T-helper 2 cell treated with Interferon-gamma antibody and Interleukin-4, amounts not matched to agents 100 ng/mL and 5 ng/mL, for 36 hours (primary cell): ENCODE data around the gene GNB5. TPM values are rescaled to one million over a fixed set of nuclear protein-coding genes. Genes with fewer than 3 reads are reported as not detected.
"Not testable (repeated sequence)": the region's sequence is repeated elsewhere in the genome, so short reads cannot be mapped to it uniquely, and the experiment has no call there.

Source experiments
- intact Hi-C: fragments of 100-400 bp; cut with micrococcal nuclease; formaldehyde crosslinking; loops from one replicate; pipeline ENCODE4 v1.15.1; 2023
- total RNA-seq: library from RNA; stranded (reverse); gene quantifications from 2 replicates; pipeline ENCODE4 v1.2.3, GENCODE V29; 2022

The GNB5 gene
- total RNA-seq, 1 donor from 2014 or later: 44.8 TPM

DNA sequence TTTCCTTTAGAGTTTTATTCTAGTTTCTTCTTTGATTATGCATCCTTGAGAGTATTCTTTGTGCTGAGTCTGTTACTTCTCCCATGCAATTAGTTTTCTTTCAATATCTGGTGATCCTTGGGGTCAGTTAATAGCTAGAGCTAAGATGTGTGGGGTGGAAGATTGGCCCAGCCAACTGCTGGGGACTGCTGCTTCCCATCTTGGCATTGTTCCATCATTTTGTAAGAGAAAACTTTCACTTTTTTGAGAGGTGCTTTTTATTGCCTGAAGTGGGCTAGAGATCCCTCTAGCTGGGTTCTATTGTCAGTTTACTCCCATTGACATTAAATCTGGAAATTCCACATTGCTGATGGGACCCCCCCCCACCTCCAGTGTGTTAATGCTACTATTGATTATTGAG, 94.0 kb downstream of the GNB5 start:
- intact Hi-C loops: no loop called here

DNA sequence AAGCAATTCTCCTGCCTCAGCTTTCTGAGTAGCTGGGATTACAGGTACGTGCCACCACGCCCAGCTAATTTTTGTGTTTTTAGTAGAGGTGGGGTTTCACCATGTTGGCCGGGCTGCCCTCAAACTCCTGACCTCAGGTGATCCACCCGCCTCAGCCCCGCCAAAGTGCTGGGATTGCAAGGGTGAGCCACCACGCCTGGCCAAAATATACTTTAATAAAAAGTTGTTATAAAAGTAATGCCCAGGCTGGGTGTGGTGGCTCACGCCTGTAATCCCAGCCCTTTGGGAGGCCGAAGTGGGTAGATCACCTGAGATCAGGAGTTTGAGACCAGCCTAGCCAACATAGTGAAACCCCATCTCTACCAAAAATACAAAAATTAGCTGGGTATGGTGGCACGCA, 94.7 kb downstream of the GNB5 start:
- intact Hi-C loops: not testable (repeated sequence)

DNA sequence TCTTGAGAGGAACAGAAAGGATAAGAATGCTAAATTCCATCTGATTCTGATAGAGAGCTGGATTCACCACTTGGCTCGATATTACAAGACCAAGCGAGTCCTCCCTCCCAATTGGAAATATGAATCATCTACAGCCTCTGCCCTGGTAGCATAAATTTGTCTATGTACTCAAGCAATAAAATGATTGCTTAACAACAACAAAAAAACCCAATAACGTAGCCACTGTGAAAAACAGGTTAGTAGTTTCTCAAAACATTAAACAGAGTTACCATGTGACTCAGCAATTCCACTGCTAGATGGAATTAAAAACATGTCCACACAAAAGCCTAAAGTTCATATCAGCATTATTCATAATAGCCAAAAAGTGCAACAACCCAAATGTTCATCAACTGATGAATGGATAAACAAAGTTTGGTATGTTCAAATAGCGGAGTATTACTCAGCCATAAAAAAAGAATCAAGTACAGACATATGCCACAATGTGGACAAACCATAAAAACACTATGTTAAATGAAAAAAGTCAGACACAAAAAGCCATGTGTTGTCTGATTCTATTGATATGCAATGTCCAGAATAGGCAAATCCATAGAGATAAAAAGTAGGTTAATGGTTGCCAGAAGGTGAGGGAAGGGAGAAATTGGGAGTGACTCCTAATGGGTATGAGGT, 95.5 kb downstream of the GNB5 start:
- intact Hi-C loops: no loop called here

GRCh38 chr15:52094811-52095584, 96.2 kb downstream of the GNB5 start:
- intact Hi-C loops: no loop called here

DNA sequence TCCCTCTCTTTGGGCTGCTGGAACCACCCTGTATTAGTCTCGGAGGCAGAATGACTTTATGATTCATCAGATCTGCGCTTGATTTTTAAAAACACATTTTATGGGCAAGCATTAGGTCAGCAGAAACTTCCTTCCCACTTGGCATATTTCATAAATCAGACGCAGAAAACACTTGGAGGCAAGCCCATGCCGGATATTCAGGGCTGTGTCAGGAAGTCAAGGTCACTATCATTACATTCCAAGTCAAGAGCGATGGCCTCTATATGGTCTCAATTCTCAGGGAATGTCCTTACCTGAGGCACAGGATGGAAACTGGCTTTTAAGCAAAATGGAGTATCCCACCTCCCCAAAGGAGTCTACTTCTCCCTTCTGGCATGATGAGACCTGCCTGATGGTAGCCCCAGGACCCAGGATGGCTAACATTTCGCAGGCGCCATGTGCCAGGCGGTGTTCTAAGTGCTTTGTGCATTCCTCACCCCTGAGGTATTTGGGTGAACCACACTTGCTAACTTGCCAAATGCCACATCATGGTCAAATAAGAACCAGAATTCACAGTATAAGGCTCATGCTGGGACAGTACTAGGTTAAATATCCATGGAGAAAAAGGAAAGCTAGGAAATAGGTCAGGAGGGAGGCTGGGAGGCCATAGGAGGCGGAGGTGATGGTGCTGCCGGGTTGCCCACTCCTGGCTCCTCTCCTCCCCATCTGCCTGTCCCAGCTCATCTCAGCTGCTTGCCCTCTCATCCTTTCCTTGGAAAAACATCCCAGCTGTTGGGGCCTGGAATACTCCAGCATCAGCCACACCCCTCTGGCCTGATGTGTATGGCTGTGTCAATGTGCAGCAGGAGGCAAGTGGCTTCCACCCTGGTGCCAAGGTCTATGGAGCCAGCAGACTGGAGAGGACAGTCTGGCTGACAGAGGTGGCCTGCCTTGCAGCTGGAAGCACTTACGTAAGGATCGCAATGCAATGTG, 97.4 kb downstream of the GNB5 start:
- intact Hi-C loops: no loop called here

DNA sequence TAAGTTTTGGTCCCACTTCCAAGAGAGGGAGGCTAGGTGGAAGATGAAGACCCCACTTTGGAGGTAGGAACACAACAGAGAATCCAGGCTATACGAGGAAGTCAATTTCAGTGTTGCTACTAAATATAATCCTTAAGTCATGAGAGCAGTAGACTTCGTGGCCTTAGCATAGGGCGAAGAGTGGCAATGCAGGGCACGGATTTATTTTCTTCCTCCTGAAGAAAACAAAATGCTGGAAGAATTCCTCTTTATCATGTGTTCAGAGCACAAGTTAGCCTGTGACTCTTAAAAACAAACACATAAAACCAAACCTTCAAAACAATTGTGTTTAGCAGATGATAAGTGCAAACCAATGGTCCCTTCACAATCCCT, 98.0 kb downstream of the GNB5 start:
- intact Hi-C loops: no loop called here

DNA sequence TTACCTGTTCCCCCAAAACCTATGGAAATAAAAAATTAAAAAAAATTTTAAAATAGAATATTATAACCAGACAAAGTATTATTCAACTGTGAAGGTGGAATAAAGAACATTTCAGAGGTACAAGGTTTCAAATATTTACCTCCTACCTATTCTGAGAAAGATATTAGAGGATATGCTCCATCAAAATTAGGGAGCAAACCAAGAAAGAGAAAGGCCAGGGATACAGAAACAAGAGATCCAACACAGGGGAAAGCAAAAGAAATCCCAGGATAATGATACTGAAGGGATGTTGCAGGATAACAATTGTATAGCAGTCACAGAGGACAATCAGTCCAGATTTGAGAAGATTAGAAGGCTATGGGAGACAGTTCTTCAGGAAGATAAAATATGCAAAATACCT, 101.0 kb downstream of the GNB5 start:
- intact Hi-C loops: no loop called here

- intact Hi-C loops: no loop called here
Observed at GRCh38 chr15:52086011-52086786, 105.0 kb downstream of the GNB5 start.

DNA sequence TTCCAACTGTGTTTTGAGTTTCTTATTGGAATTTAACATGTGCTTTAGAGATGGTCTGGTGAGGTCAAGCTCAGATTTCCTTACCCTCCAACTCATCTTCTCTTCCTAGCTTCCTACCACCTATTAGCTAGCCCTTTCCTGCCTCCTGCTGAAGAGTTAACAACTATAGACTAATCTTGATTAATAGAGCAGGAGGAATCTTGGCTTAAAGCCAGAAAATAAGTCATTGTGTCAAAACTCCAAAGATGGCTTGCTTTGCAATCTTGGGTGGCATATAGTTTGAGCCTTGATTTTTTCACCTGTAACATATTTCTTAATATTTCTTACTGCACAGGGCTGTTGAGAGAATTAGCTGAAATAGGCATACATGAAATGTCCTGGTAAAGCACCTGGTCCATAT, 105.9 kb downstream of the GNB5 start:
- intact Hi-C loops: no loop called here

DNA sequence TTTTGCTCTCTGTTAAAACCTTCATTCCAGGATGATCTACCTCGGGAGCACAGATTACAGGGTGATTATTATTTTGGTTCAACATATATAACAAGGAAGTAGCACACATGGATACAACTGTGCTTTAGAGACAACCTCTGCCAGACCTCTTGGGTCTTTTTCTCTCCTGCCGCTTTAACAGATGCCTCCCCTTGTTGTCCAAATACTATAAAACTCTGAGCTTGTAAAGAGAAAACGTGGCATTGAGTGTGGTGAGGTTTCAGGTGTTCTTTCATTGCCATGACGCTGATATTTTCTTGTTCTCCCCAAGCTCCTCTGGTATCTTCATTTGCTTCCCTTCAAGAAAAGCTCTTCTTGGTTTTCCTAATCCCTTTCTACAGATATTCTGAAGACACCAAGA, 107.6 kb downstream of the GNB5 start:
- intact Hi-C loops: loop anchor here (5.0 kb wide), 1 partner anchor 36 kb away; no protein-coding TSS in a partner anchor

- intact Hi-C loops: loop anchor here (5.0 kb wide), 1 partner anchor 36 kb away; no protein-coding TSS in a partner anchor
Observed at GRCh38 chr15:52083037-52083359, 108.2 kb downstream of the GNB5 start.

- intact Hi-C loops: loop anchor here (5.0 kb wide), 1 partner anchor 35 kb away; no protein-coding TSS in a partner anchor
Observed at GRCh38 chr15:52082197-52083036, 108.8 kb downstream of the GNB5 start.

GRCh38 chr15:52080706-52081392, 110.3 kb downstream of the GNB5 start:
- intact Hi-C loops: loop anchor here (5.0 kb wide), 1 partner anchor 34 kb away; no protein-coding TSS in a partner anchor

GRCh38 chr15:52080031-52080430, 111.2 kb downstream of the GNB5 start:
- intact Hi-C loops: loop anchor here (5.0 kb wide), 1 partner anchor 33 kb away; no protein-coding TSS in a partner anchor

DNA sequence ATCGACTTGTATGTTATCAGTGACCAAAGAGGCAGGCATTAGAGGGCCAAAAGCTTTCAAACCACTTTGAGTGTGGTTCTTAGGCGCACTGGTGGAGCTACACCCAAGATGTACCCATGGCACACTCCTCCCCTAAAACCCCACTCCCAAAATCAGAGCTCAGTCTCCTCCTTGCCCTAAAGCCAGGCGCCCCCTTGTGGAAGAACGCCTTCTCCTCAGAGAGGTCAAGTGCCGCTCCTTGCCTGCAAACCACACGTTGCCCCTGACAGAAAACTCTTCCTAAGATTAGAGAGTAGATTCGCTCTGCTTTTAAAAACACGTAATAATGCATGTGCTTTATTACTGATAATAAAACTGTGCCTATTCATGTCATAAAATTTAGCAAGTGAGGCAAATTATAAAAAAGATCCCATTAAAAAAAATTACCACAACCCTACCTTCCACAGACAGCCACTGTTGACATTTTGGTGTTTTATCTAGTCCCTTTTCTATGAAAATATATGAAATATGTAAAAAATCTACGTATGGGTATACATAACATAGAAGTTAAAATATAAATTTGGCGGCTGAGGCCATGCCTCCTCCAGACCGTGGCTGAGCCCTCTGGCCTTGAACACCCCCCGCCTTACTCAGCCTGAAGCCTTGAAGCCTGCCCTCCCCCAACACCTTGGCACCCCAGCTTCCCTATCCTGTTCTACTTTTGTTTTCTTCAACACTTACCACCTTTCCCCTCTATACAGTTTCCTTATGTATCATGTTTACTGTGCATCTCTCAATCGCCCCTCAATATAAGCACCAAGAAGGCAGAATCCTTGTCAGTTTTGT, 112.1 kb downstream of the GNB5 start:
- intact Hi-C loops: loop anchor here (1.0 to 5.0 kb wide), 2 partner anchors 57 to 97 kb away; no protein-coding TSS in a partner anchor

DNA sequence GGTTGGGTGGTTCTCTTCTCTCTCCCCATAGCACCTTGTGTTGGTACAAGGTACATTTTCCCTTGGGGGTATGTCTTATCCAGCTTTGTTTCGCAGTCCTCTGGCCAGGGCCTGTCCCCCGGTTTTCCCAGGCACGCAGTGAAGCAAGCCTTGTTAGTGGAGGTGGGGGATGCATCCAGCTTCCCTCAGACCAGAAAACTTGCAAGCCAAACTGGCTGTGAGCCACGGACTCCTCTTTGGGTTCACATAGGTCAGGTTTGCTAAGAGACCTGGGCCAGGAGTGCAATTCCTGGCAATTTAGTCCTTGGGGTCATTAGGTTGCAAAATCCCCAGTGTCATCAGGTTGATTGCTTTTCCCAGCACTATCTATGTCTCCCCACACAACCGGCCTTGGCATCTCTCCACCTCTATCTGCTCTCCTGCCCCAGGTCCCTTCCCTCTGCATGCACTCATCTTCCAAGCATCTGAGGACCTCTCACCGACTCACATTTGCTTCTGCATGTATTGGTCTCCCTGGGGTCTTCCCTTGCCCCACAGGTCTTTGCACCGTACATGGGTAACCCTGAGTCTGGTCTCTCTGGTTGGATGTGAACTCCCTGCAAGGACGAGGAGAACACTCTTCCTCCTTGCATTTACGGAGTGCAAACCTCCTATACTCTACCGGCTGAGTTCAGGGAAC, 112.9 kb downstream of the GNB5 start:
- intact Hi-C loops: loop anchor here (5.0 kb wide), 1 partner anchor 56 kb away; no protein-coding TSS in a partner anchor

GRCh38 chr15:52076889-52077781, 114.1 kb downstream of the GNB5 start:
- intact Hi-C loops: loop anchor here (5.0 kb wide), 1 partner anchor 55 kb away; no protein-coding TSS in a partner anchor
